Type B pancreatic cell (in vitro differentiated cells): ENCODE measurements around the gene WDR11. TPM values are rescaled to one million over a fixed set of nuclear protein-coding genes. Genes with fewer than 3 reads are reported as not detected.

ENCODE experiments used
- DNase-seq: peaks from one replicate; pipeline ENCODE4 v3.0.0; 2021; ENCODE audit warnings: mixed read lengths; ENCODE audit not compliant: unreplicated experiment; ENCODE audit errors: extremely low spot score
- H3K27ac Mint-ChIP-seq: 2 replicates; pipeline ENCODE4 v1.8.0; 2021; ENCODE audit warnings: mild to moderate bottlenecking, mixed read lengths
- H3K27me3 Mint-ChIP-seq: 2 replicates; pipeline ENCODE4 v1.8.0; 2021; ENCODE audit warnings: mixed read lengths
- H3K36me3 Mint-ChIP-seq: 2 replicates; pipeline ENCODE4 v1.8.0; 2021; ENCODE audit warnings: mixed read lengths
- H3K4me1 Mint-ChIP-seq: one replicate; pipeline ENCODE4 v1.8.0; 2021; ENCODE audit warnings: mixed read lengths; ENCODE audit not compliant: unreplicated experiment
- H3K4me3 Mint-ChIP-seq: 2 replicates; pipeline ENCODE4 v1.8.0; 2021; ENCODE audit warnings: mild to moderate bottlenecking, mixed read lengths
- H3K9me3 Mint-ChIP-seq: 2 replicates; pipeline ENCODE4 v1.8.0; 2021; ENCODE audit warnings: mixed read lengths
- CTCF ChIP-seq: fragments of 200-600 bp; sonication (generic); conservative IDR thresholded peaks from 2 replicates; pipeline ENCODE4 v1.5.0; 2021; ENCODE audit warnings: antibody characterized with exemption, mild to moderate bottlenecking
- total RNA-seq: library from RNA; stranded (reverse); gene quantifications from 2 replicates; pipeline ENCODE4 v1.2.1, GENCODE V29; 2021; ENCODE audit warnings: low replicate concordance

WDR11 gene
- total RNA-seq, 1 donor from 2014 or later, result 65.5 TPM

DNA sequence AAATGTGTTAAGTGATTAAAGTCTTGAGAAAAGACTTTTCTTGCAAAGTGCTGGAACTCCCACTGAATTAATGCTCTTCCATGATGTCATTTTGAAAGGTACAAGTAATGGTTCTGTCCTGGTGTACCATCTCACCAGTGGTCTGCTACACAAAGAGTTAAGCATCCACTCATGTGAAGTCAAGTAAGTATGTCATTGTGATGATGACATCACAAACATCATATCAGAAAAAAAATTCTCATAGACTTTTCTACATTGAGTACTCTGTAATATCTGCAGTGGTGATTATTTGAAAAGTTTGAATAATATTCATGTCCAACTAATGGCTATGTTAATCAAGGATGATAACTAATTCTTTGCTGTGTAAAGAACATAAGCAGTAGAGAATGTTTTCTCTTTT, 22.6 kb downstream of the WDR11 start:
- Mint-ChIP-seq H3K4me3 (no peak overlapping the region), H3K27me3 (no peaks in the 10 kb centered on the region), H3K4me1 (no peaks in the 10 kb centered on the region), H3K36me3 (peaks cover 31% of the 10 kb centered on the region), H3K9me3 (no peaks in the 10 kb centered on the region), H3K27ac (peak overlapping the region; percentile 29)
- no peak for DNase-seq
- no peak for TF ChIP-seq CTCF

DNA sequence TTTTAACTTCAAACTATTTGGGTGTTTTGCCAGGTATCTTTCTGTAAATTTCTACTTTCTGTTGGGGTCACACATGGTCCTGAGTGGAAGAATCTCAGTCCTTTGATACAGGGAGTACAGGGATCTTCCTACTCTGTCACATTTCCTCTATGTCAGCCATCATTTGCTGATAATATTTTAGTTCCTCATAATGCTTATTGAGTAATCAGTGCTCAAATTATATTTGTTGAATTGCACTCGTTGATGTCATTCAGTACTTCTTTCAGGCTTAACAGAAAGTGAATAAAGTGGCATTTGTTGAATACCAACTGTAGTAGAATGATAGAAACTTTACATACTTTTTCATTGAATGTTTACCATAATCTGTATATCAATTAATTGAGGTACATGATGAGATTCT, 31.9 kb downstream of the WDR11 start:
- peaks cover 19% of the 10 kb centered on the region for H3K36me3 Mint-ChIP-seq
- DNase-seq, result no peak
- no peaks in the 10 kb centered on the region for H3K4me1 Mint-ChIP-seq
- no peak overlapping the region for H3K4me3 Mint-ChIP-seq
- TF ChIP-seq CTCF, result no peak
- no peaks in the 10 kb centered on the region for H3K9me3 Mint-ChIP-seq
- no peak overlapping the region for H3K27ac Mint-ChIP-seq
- H3K27me3 Mint-ChIP-seq, result no peaks in the 10 kb centered on the region

- TF ChIP-seq CTCF, result no peak
- no peak for DNase-seq
- no peaks in the 10 kb centered on the region for H3K4me1 Mint-ChIP-seq
- H3K4me3 Mint-ChIP-seq, result no peak overlapping the region
- peaks cover 30% of the 10 kb centered on the region for H3K36me3 Mint-ChIP-seq
- H3K27ac Mint-ChIP-seq, result no peak overlapping the region
- H3K27me3 Mint-ChIP-seq, result no peaks in the 10 kb centered on the region
- H3K9me3 Mint-ChIP-seq, result peaks cover 2% of the 10 kb centered on the region
These were observed 36.3 kb downstream of the WDR11 start for GRCh38 chr10:120887482-120887881.

GRCh38 chr10:120891365-120891764, 40.2 kb downstream of the WDR11 start:
- no peak overlapping the region for H3K4me3 Mint-ChIP-seq
- TF ChIP-seq CTCF, result no peak
- H3K36me3 Mint-ChIP-seq, result peaks cover 29% of the 10 kb centered on the region
- H3K27me3 Mint-ChIP-seq, result no peaks in the 10 kb centered on the region
- no peaks in the 10 kb centered on the region for H3K4me1 Mint-ChIP-seq
- no peak for DNase-seq
- H3K9me3 Mint-ChIP-seq, result peaks cover 4% of the 10 kb centered on the region
- no peak overlapping the region for H3K27ac Mint-ChIP-seq

- Mint-ChIP-seq H3K4me1 (no peaks in the 10 kb centered on the region), H3K4me3 (no peak overlapping the region), H3K9me3 (peaks cover 4% of the 10 kb centered on the region), H3K27ac (no peak overlapping the region), H3K36me3 (peaks cover 26% of the 10 kb centered on the region), H3K27me3 (no peaks in the 10 kb centered on the region)
- no peak for TF ChIP-seq CTCF
- no peak for DNase-seq
These were observed 43.4 kb downstream of the WDR11 start for GRCh38 chr10:120894556-120894955.

DNA sequence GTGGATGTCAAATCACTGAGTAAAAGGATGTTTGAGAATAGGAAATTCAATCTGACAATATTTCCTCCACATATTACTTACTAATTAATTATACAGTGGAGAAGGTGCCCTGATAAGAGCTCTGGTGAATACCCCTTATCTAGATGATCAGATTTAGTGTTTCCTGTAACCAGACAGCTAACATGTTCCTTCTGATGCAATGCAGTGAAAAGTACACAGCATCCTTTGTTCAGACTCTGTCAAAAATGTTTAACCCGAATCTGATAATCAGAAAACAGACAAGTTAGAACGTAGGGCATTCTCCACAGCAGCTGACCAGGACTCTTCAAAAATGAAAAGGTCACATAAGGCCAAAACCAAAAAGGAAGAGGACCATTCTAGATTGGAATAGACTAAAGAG, 46.2 kb downstream of the WDR11 start:
- Mint-ChIP-seq H3K27me3 (no peaks in the 10 kb centered on the region), H3K27ac (no peak overlapping the region), H3K4me1 (no peaks in the 10 kb centered on the region), H3K9me3 (peaks cover 3% of the 10 kb centered on the region), H3K4me3 (no peak overlapping the region), H3K36me3 (peaks cover 28% of the 10 kb centered on the region)
- DNase-seq, result no peak
- no peak for TF ChIP-seq CTCF
